Measurements from ENCODE around the gene GSTO2. TPM values are rescaled to one million over a fixed set of nuclear protein-coding genes. Genes with fewer than 3 reads are reported as not detected.

Gene GSTO2
- total RNA-seq, 4 donors from 2014 or later: 19.9 to 29.8 (median 22.6) TPM

DNA sequence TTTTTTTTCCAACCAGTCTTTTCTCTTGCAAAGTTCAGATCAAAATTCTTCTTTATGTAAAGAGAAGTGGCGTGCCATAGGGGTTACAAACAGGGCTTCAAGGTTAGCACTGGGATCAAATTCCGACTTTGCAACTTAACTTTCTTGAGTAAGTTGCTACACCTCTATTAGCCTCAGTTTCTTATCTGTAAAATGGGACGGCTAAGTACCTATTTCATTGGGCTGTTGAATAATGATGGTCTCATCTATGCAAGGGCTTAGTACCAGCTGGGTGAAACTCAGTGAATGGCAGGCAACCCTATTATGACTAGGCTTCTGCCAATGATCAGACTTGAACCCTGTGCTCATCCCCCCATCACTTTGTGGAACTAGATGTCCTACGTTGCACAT is 35.4 kb downstream of the GSTO2 start:
- TF ChIP-seq POLR2A (IDR thresholded peaks at IDR 0.05): no peak
- TF ChIP-seq, protein P1, sequence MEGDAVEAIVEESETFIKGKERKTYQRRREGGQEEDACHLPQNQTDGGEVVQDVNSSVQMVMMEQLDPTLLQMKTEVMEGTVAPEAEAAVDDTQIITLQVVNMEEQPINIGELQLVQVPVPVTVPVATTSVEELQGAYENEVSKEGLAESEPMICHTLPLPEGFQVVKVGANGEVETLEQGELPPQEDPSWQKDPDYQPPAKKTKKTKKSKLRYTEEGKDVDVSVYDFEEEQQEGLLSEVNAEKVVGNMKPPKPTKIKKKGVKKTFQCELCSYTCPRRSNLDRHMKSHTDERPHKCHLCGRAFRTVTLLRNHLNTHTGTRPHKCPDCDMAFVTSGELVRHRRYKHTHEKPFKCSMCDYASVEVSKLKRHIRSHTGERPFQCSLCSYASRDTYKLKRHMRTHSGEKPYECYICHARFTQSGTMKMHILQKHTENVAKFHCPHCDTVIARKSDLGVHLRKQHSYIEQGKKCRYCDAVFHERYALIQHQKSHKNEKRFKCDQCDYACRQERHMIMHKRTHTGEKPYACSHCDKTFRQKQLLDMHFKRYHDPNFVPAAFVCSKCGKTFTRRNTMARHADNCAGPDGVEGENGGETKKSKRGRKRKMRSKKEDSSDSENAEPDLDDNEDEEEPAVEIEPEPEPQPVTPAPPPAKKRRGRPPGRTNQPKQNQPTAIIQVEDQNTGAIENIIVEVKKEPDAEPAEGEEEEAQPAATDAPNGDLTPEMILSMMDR (IDR thresholded peaks at IDR 0.05): no peak
- WGBS, 2 donors: 91 to 97% methylated on average over 4 of the region's 4 CpGs
- intact Hi-C loops (cut with DNase I; ENCODE audit: low total_unique reads): no loop called here
- DNase-seq (ENCODE audit: low spot score in 2 of 2): no peak
- H3K4me3 ChIP-seq (ENCODE audit: low read depth, poor library complexity, severe bottlenecking): no peak overlapping the region

DNA sequence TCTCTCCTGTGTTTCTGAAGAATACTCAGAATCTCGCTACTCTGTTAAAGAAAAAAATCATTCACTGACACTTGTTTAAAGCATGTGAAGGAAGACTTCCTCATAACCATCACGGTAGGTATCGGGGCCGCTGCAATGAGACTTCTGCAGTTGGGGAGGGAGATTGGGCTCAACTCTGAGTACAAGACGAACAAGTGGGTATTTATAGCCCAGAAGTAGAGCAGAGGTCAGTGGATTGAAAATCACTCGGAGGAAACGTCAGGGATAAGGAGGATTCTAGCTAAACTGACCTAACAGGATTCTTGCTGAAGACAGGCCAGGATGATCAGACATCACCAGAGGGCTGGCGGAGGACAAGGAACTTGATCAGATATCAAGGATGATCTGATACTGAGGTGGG is 35.9 kb downstream of the GSTO2 start:
- DNase-seq (ENCODE audit: low spot score in 2 of 2): no peak
- no peak overlapping the region for H3K4me3 ChIP-seq (ENCODE audit: low read depth, poor library complexity, severe bottlenecking)
- TF ChIP-seq POLR2A (IDR thresholded peaks at IDR 0.05): no peak
- TF ChIP-seq, protein P1 (IDR thresholded peaks at IDR 0.05): no peak
- 54 to 60% methylated on average over 8 of the region's 8 CpGs for WGBS, 2 donors
- intact Hi-C loops (cut with DNase I; ENCODE audit: low total_unique reads): no loop called here

DNA sequence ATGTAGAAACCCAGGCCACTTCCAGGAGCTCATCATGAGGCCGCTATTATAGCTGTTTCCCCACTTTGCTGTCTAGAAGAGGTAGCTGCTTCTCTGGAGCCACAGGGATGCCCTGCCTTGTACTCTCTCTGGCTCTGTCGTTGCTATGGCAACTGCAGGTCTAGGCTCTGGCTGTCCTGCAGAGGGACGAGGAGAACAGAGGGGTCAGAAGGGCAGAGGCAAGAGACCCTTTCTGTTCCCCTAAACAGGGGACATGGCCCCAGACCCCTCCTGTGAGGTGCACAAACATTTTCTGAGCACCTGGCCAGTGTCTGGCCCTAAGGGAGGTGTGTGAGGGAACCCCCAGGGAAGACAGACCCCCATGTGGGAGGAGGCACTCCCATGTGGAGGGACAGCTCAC is 37.9 kb downstream of the GSTO2 start:
- DNase-seq (ENCODE audit: low spot score in 2 of 2): no peak
- H3K4me3 ChIP-seq (ENCODE audit: low read depth, poor library complexity, severe bottlenecking): no peak overlapping the region
- intact Hi-C loops (cut with DNase I; ENCODE audit: low total_unique reads): no loop called here
- TF ChIP-seq, protein P1 (IDR thresholded peaks at IDR 0.05): no peak
- TF ChIP-seq POLR2A (IDR thresholded peaks at IDR 0.05): no peak
- 86 to 88% methylated on average over 3 of the region's 3 CpGs for WGBS, 2 donors

DNA sequence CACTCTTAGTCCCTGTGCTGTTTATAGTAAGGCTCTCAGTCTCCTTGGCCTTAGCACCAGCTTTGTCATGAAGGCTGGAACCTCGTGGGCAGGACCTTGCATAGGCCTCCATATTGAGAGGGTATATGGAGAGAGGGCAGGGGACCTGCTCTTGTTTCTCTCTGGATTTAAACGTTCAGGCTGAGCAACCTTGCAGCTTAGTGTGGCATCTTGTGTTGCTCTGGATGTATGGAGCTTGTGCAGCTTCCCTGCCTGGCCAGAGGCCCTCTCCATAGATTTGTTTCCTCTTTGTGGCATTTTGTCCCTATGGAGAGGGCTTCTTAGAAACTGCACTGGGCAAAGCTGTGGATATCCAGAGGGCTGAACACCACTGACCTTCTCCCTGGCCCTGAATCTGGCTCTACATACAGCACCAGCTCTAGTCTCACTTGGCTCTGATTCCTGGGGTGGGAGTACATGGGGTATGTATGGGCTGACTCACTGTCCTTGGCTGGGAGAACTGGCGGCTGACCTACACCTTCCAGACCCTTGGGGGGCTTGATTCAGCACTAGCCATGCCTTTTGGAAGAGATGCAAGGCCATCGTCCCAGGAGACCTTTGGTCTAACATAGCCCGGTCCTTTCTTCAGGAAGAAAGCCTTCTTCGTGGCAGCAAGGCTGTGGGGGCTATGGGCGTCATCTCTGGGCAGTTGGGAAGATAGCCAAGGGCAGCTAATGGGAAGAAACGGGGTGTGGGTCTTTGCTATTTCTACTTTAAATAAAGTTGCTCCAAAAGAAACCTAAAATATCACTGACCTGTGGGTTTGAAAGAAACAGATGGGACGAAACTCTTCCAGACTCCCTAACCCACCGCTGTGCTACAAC is 38.8 kb downstream of the GSTO2 start:
- no peak for DNase-seq (ENCODE audit: low spot score in 2 of 2)
- TF ChIP-seq, protein P1 (IDR thresholded peaks at IDR 0.05): no peak
- TF ChIP-seq POLR2A (IDR thresholded peaks at IDR 0.05): no peak
- 75 to 86% methylated on average over 9 to 10 of the region's 10 CpGs for WGBS, 2 donors
- no peak overlapping the region for H3K4me3 ChIP-seq (ENCODE audit: low read depth, poor library complexity, severe bottlenecking)
- intact Hi-C loops (cut with DNase I; ENCODE audit: low total_unique reads): no loop called here

DNA sequence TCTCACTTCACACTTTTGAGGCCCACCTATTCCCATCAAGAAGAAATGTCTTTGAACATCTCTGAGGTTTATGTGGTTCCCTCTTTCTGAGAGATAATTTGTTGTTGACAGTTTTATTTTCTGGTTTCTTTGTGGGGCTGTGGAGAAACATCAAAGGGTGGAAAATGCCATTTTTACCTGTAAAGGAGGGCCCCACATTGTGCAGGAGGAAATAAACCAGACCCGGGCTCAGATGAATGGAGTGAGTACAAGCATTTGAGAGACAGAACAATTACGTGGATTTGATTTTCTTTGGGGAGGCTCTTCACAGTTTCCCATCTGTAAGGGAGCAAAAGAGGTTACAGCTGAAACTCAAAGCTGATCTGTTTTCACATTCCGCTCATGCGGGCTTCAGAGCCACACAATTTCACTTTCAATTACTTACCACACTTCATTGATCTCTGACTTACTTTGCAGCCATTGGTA is 39.5 kb downstream of the GSTO2 start:
- WGBS, 2 donors: 70 to 84% methylated on average over 4 of the region's 4 CpGs
- no peak for DNase-seq (ENCODE audit: low spot score in 2 of 2)
- H3K4me3 ChIP-seq (ENCODE audit: low read depth, poor library complexity, severe bottlenecking): no peak overlapping the region
- intact Hi-C loops (cut with DNase I; ENCODE audit: low total_unique reads): no loop called here
- TF ChIP-seq, protein P1 (IDR thresholded peaks at IDR 0.05): no peak
- TF ChIP-seq POLR2A (IDR thresholded peaks at IDR 0.05): no peak

All from lower leg skin (tissue), 4 donors.